ENCODE data around the gene STPG1. TPM values are rescaled to one million over a fixed set of nuclear protein-coding genes. Genes with fewer than 3 reads are reported as not detected.

The STPG1 gene
- total and polyA plus RNA-seq, 7 donors: 0.89 to 4.2 (median 1.4) TPM

GRCh38 chr1:24374891-24375786 is 38.4 kb downstream of the STPG1 start:
- Histone ChIP-seq H3K4me1 (no peaks in the 10 kb centered on the region), H3K27me3 (ENCODE audit: insufficient read depth in 3 of 3, low read length in 2 of 3) (no peaks in the 10 kb centered on the region), H3K9me3 (no peaks in the 10 kb centered on the region), H3K27ac (no peak overlapping the region), H3K36me3 (ENCODE audit: insufficient read depth in 1 of 2, low read depth in 1 of 2) (peaks cover 0 to 7% of the 10 kb centered on the region in 2 donors), H3K4me3 (no peak overlapping the region)
- WGBS, 3 donors: 82 to 92% (median 90%) methylated on average over 13 of the region's 13 CpGs
- ATAC-seq: no peak
- DNase-seq: no peak
- TF ChIP-seq CTCF (IDR thresholded peaks at IDR 0.05): no peak
- intact Hi-C loops (cut with DNase I): no loop called here

DNA sequence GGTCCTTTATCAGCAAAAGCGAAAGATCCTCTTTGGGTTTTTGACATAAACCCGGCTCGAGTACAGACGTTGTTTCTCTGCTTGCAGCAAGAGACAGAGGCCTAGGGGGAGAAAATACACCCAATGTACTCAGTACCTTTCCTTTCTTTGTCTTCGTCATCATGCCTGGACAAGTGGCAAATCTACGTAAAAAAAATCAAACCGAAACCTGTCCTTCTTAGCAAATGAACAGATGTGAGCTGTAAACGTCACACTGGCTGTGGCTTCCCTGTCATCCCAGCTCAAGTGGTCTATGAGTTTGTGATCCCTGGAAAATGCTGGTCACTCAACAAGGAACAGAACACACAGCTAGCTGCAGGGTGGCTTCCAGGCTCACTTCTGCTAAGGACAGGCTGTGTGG is 39.9 kb downstream of the STPG1 start:
- DNase-seq (no peak), ATAC-seq (no peak)
- TF ChIP-seq CTCF (IDR thresholded peaks at IDR 0.05): no peak
- WGBS, 3 donors: 88 to 93% (median 89%) methylated on average over 8 of the region's 8 CpGs
- Histone ChIP-seq H3K4me3 (no peak overlapping the region), H3K9me3 (no peaks in the 10 kb centered on the region), H3K27me3 (ENCODE audit: insufficient read depth in 3 of 3, low read length in 2 of 3) (no peaks in the 10 kb centered on the region), H3K36me3 (ENCODE audit: insufficient read depth in 1 of 2, low read depth in 1 of 2) (peaks cover 0 to under 1% of the 10 kb centered on the region in 2 donors), H3K27ac (no peak overlapping the region), H3K4me1 (no peaks in the 10 kb centered on the region)
- intact Hi-C loops (cut with DNase I): no loop called here

DNA sequence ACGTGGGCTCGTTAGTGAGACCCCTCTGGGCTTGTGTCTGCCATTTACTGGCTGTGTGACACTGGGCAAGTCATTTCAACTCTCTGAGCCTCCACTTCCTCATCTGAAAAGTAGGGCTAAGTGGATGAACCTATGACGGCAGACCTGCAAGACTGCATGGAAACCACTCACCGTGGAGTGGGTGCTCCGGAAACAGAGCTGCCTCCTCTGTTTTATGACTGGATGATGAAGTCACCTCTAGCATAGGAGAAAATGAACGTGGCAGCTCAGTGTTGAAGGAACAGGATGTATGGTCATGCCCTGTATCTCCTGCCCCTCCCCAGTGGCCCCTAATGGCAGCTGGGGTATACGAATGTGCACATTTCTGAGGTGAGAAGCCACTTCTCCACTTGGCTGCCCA is 40.5 kb downstream of the STPG1 start:
- Histone ChIP-seq H3K27me3 (ENCODE audit: insufficient read depth in 3 of 3, low read length in 2 of 3) (no peaks in the 10 kb centered on the region), H3K9me3 (no peaks in the 10 kb centered on the region), H3K27ac (no peak overlapping the region), H3K4me1 (no peaks in the 10 kb centered on the region), H3K36me3 (ENCODE audit: insufficient read depth in 1 of 2, low read depth in 1 of 2) (no peaks in the 10 kb centered on the region), H3K4me3 (no peak overlapping the region)
- intact Hi-C loops (cut with DNase I): no loop called here
- WGBS, 3 donors: 83 to 93% (median 89%) methylated on average over 7 of the region's 7 CpGs
- TF ChIP-seq CTCF (IDR thresholded peaks at IDR 0.05): no peak
- ATAC-seq (no peak), DNase-seq (no peak)

DNA sequence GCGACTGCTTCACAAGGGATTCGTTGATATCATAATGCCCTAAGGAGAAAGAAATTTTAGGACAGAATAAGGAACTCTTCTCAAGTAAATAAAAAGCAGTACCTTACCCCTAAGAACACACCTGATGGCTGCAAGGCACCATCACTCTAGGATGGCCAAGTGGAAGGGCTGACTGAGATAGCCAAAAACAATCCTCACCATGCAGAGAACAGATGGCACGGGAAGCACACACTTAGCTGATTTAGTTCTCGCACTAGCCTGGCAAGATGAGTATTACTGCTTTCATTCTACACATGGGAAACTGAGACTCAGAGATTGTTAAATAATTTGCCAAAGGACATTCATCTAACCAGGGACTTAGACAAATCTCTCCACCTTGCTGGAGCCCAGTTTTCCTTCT is 43.8 kb downstream of the STPG1 start:
- 93 to 96% (median 94%) methylated on average over 4 of the region's 4 CpGs for WGBS, 3 donors
- no peaks in the 10 kb centered on the region for H3K36me3 ChIP-seq (ENCODE audit: insufficient read depth in 1 of 2, low read depth in 1 of 2)
- H3K4me3 ChIP-seq: no peak overlapping the region
- H3K4me1 ChIP-seq: no peaks in the 10 kb centered on the region
- ATAC-seq: no peak
- TF ChIP-seq CTCF (IDR thresholded peaks at IDR 0.05): no peak
- H3K27me3 ChIP-seq (ENCODE audit: insufficient read depth in 3 of 3, low read length in 2 of 3): no peaks in the 10 kb centered on the region
- DNase-seq: no peak
- intact Hi-C loops (cut with DNase I): no loop called here
- no peaks in the 10 kb centered on the region for H3K9me3 ChIP-seq
- H3K27ac ChIP-seq: no peak overlapping the region

Data from psoas muscle (tissue), 8 donors.